Neuronal stem cell (in vitro differentiated cells): ENCODE measurements around the gene BSND.

Experiments used
- DNase-seq: peaks from one replicate; pipeline ENCODE4 v3.0.0-alpha.2; 2013; ENCODE audit warnings: low spot score
- H2AFZ ChIP-seq: one replicate; pipeline ENCODE4 v1.6.1; 2013; ENCODE audit warnings: mild to moderate bottlenecking, low read length, inconsistent platforms
- H2AK5ac ChIP-seq: 2 replicates; pipeline ENCODE4 v1.6.1; 2013; ENCODE audit warnings: low read depth, mild to moderate bottlenecking, inconsistent platforms, low read length, moderate library complexity, mixed read lengths
- H2BK120ac ChIP-seq: 2 replicates; pipeline ENCODE4 v1.6.1; 2013; ENCODE audit warnings: low read depth, mild to moderate bottlenecking, inconsistent platforms, low read length, moderate library complexity, mixed read lengths
- H2BK12ac ChIP-seq: one replicate; pipeline ENCODE4 v1.6.1; 2013; ENCODE audit warnings: low read length, inconsistent platforms
- H2BK15ac ChIP-seq: 2 replicates; pipeline ENCODE4 v1.6.1; 2013; ENCODE audit warnings: mild to moderate bottlenecking, low read length, inconsistent platforms, mixed read lengths
- H2BK5ac ChIP-seq: one replicate; pipeline ENCODE4 v1.6.1; 2013; ENCODE audit warnings: inconsistent platforms, mild to moderate bottlenecking, low read length, moderate library complexity
- H3K14ac ChIP-seq: one replicate; pipeline ENCODE4 v1.6.1; 2013; ENCODE audit warnings: low read length, inconsistent platforms
- H3K18ac ChIP-seq: 2 replicates; pipeline ENCODE4 v1.6.1; 2013; ENCODE audit warnings: low read length, inconsistent platforms
- H3K23ac ChIP-seq: 2 replicates; pipeline ENCODE4 v1.6.1; 2013; ENCODE audit warnings: low read depth, mild to moderate bottlenecking, mixed read lengths, low read length, inconsistent platforms; ENCODE audit not compliant: poor library complexity
- H3K27ac ChIP-seq: replicated peaks from 3 replicates; pipeline ENCODE4 v1.5.1; 2013; ENCODE audit warnings: low read length, inconsistent platforms
- H3K27me3 ChIP-seq, 3 experiments: 2 replicates each; pipeline ENCODE4 v1.6.1; 2013; ENCODE audit warnings: low read length in 3 of 3, mild to moderate bottlenecking in 2 of 3, inconsistent platforms in 1 of 3, low read depth in 1 of 3, mixed read lengths in 1 of 3, moderate library complexity in 1 of 3; ENCODE audit not compliant: control insufficient read depth in 3 of 3, insufficient read depth in 3 of 3
- H3K36me3 ChIP-seq, 2 donors: replicated peaks in 1 of 2; 2 replicates each; pipeline ENCODE4 v1.6.1; 2013; ENCODE audit warnings: low read length in 2 of 2; ENCODE audit not compliant: control insufficient read depth in 2 of 2, insufficient read depth in 2 of 2
- H3K4ac ChIP-seq: 2 replicates; pipeline ENCODE4 v1.6.1; 2013; ENCODE audit warnings: inconsistent platforms, mild to moderate bottlenecking, low read length, moderate library complexity
- H3K4me1 ChIP-seq, 2 donors: 1 replicate in 1 of 2; 2 replicates in 1 of 2; pipeline ENCODE4 v1.6.1; 2013; ENCODE audit warnings: low read length in 2 of 2, low read depth in 1 of 2; ENCODE audit not compliant: control insufficient read depth in 2 of 2, insufficient read depth in 1 of 2
- H3K4me2 ChIP-seq: one replicate; pipeline ENCODE4 v1.6.1; 2013; ENCODE audit warnings: mild to moderate bottlenecking, low read length, inconsistent platforms; ENCODE audit not compliant: insufficient read depth, poor library complexity, severe bottlenecking
- H3K4me3 ChIP-seq, 2 donors: 2 replicates each; pipeline ENCODE4 v1.5.1; 2013; ENCODE audit warnings: low read length in 2 of 2, mild to moderate bottlenecking in 2 of 2, inconsistent platforms in 1 of 2, moderate library complexity in 1 of 2
- H3K79me1 ChIP-seq: one replicate; pipeline ENCODE4 v1.6.1; 2013; ENCODE audit warnings: low read depth, mild to moderate bottlenecking, inconsistent platforms, low read length, moderate library complexity
- H3K9ac ChIP-seq: one replicate; pipeline ENCODE4 v1.6.1; 2013; ENCODE audit warnings: mild to moderate bottlenecking, low read depth, low read length, inconsistent platforms; ENCODE audit not compliant: poor library complexity
- H3K9me3 ChIP-seq, 2 donors: replicated peaks in 1 of 2; 2 replicates each; pipeline versions ENCODE3 to v1.6.1; 2013; ENCODE audit warnings: low read length in 2 of 2, mild to moderate bottlenecking in 2 of 2, inconsistent platforms in 1 of 2, low read depth in 1 of 2, mixed read lengths in 1 of 2, moderate library complexity in 1 of 2; ENCODE audit not compliant: control insufficient read depth in 2 of 2, insufficient read depth in 1 of 2
- H4K8ac ChIP-seq: one replicate; pipeline ENCODE4 v1.6.1; 2013; ENCODE audit warnings: low read depth, mild to moderate bottlenecking, inconsistent platforms, low read length, moderate library complexity
- H4K91ac ChIP-seq: one replicate; pipeline ENCODE4 v1.6.1; 2013; ENCODE audit warnings: low read length, low read depth, mild to moderate bottlenecking, inconsistent platforms; ENCODE audit not compliant: poor library complexity
- WGBS, 2 donors: extraction: QIAGEN DNeasy Blood & Tissue Kit; methylation state at CpG; one replicate each; pipeline ENCODE4 v1.1.7; 2013; ENCODE audit warnings: missing lambda C conversion rate in 2 of 2, mixed read lengths in 1 of 2; ENCODE audit not compliant: insufficient read length in 2 of 2, insufficient replicate concordance in 1 of 2; ENCODE audit errors: extremely low coverage in 2 of 2; 5-methylcytosine and 5-hydroxymethylcytosine counted together

Gene BSND

DNA sequence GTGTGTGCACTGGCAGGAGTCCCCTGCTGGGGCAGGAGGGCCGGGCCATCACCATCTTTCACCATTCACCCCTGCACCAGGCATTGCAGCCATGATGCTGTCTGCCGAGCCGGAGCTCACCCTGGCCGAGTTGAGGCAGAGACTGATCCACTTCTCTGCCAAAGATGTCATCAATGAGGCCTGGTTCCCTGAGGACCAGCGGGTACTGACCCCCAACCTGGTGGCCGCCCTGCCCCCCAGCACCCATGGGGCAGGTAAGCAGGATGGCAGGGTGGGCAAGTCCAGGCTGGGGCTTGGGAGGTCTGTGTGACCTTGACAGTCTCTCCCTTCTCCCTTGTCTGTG lies 59.2 kb downstream of the BSND start:
- Histone ChIP-seq H3K4me3 (no peak overlapping the region), H3K14ac (no peak overlapping the region), H2AFZ (no peak overlapping the region), H3K9me3 (no peaks in the 10 kb centered on the region), H4K8ac (no peak overlapping the region), H3K27me3 (no peaks in the 10 kb centered on the region), H2BK120ac (no peak overlapping the region), H3K4me2 (no peak overlapping the region), H3K4ac (no peak overlapping the region), H3K9ac (no peak overlapping the region), H3K4me1 (no peaks in the 10 kb centered on the region), H3K23ac (peak overlapping the region; percentile 46), H3K36me3 (peaks cover 0 to 7% of the 10 kb centered on the region in 2 donors), H2AK5ac (no peak overlapping the region), H4K91ac (no peak overlapping the region), H3K79me1 (no peaks in the 10 kb centered on the region), H2BK15ac (no peak overlapping the region), H2BK12ac (no peak overlapping the region), H2BK5ac (no peak overlapping the region), H3K27ac (no peak overlapping the region), H3K18ac (peak overlapping the region; percentile 57)
- no peak for DNase-seq
- no CpG with 5 or more reads among the region's 6 CpGs for WGBS, 2 donors

DNA sequence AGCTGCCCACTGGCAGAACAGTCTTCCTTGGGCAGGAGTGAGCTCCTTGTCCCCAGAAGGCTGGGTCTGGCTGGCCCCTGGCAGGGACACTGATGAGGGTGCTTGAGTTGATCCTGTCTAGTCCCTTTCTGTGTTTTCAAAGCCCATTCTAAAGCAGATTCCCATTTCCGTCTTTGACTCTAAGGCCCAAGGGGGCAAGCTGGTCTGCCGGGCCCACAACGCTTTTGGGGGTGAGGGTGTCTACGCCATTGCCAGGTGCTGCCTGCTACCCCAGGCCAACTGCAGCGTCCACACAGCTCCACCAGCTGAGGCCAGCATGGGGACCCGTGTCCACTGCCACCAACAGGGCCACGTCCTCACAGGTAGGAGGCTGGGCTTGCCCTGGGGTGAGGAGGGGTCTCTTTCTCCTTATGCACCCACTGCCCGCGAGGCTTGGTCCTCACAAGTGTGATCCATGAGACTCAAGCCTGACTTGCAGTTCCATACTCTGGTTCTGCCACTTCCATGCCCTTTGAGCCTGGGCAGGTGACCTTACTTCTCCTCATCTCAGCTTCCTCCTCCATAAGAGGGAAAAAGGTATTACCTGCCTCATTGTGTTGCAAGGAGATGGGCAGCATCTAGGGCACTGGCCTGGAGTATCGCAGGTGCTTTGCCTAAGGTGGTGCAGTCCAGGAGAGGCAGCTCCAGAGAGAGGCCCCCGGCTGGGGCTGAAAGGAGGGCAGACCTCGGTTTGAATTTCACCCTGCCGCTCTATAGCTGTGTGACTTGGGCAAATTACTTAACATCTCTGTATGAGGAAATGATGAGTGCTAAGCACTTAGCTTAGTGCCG lies 60.8 kb downstream of the BSND start:
- Histone ChIP-seq H2BK5ac (no peak overlapping the region), H2BK12ac (no peak overlapping the region), H2AK5ac (no peak overlapping the region), H2AFZ (no peak overlapping the region), H2BK120ac (no peak overlapping the region), H2BK15ac (no peak overlapping the region), H3K9ac (no peak overlapping the region), H4K8ac (no peak overlapping the region), H3K4ac (no peak overlapping the region), H3K23ac (no peak overlapping the region), H3K27me3 (no peaks in the 10 kb centered on the region), H3K79me1 (peaks cover 3% of the 10 kb centered on the region), H3K27ac (no peak overlapping the region), H3K4me3 (peak overlapping the region in 1 of 2 donors; percentile 33), H3K18ac (no peak overlapping the region), H3K36me3 (peaks cover 0 to 7% of the 10 kb centered on the region in 2 donors), H4K91ac (no peak overlapping the region), H3K14ac (no peak overlapping the region), H3K4me1 (no peaks in the 10 kb centered on the region), H3K9me3 (no peaks in the 10 kb centered on the region), H3K4me2 (no peak overlapping the region)
- no peak for DNase-seq
- no CpG with 5 or more reads among the region's 14 CpGs for WGBS, 2 donors

- Histone ChIP-seq H3K9me3 (no peaks in the 10 kb centered on the region), H3K9ac (no peak overlapping the region), H2AFZ (no peak overlapping the region), H3K36me3 (peaks cover 0 to 7% of the 10 kb centered on the region in 2 donors), H3K4me2 (no peak overlapping the region), H3K18ac (no peak overlapping the region), H3K27me3 (no peaks in the 10 kb centered on the region), H3K14ac (no peak overlapping the region), H2BK12ac (no peak overlapping the region), H4K8ac (no peak overlapping the region), H2BK15ac (no peak overlapping the region), H2BK120ac (no peak overlapping the region), H4K91ac (no peak overlapping the region), H3K4me1 (no peaks in the 10 kb centered on the region), H3K4ac (no peak overlapping the region), H3K4me3 (no peak overlapping the region), H3K23ac (no peak overlapping the region), H3K27ac (no peak overlapping the region), H3K79me1 (peaks cover 3% of the 10 kb centered on the region), H2AK5ac (no peak overlapping the region), H2BK5ac (no peak overlapping the region)
- WGBS, 2 donors, result no CpG with 5 or more reads among the region's 14 CpGs
- DNase-seq, result no peak
Measured at GRCh38 chr1:55060133-55060999, 61.6 kb downstream of the BSND start.
